Naive thymus-derived CD4-positive, alpha-beta T cell (primary cell): Measurements from ENCODE around the gene HAUS3. TPM values are rescaled to one million over a fixed set of nuclear protein-coding genes. Genes with fewer than 3 reads are reported as not detected.

Source experiments
- ATAC-seq: fragments of 150-1000 bp; cut with Tn5 transposase; 2 replicates; pipeline ENCODE4 v1.10.0; 2021; ENCODE audit warnings: mild to moderate bottlenecking, moderate library complexity
- CTCF ChIA-PET: fragments of 350-600 bp; sonication (Branson Sonifier 250); formaldehyde crosslinking; loops from one replicate; lab custom pipeline; 2021; ENCODE audit warnings: antibody characterized with exemption; lab: Charles Lee
- POLR2A ChIA-PET: fragments of 350-600 bp; sonication (Branson Sonifier 250); formaldehyde crosslinking; loops from one replicate; lab custom pipeline; 2021; ENCODE audit warnings: antibody characterized with exemption, inconsistent platforms; lab: Charles Lee
- DNase-seq, 9 donors: peaks; one replicate each; pipeline versions ENCODE4 v3.0.0 to v3.0.0-alpha.2; 2020 to 2022; ENCODE audit warnings: mixed read lengths in 1 of 9
- H3K27ac ChIP-seq: one replicate; pipeline ENCODE4 v1.7.0; 2013; ENCODE audit warnings: mild to moderate bottlenecking, low read depth, low read length, moderate library complexity
- H3K27me3 ChIP-seq, 2 donors: one replicate each; pipeline ENCODE4 v1.7.0; 2013; ENCODE audit warnings: low read length in 2 of 2, mild to moderate bottlenecking in 2 of 2, moderate library complexity in 2 of 2; ENCODE audit not compliant: control insufficient read depth in 2 of 2, insufficient read depth in 2 of 2
- H3K36me3 ChIP-seq, 3 experiments: 1 replicate in 2 of 3; 2 replicates in 1 of 3; pipeline ENCODE4 v1.7.0; 2013; ENCODE audit warnings: low read length in 3 of 3, mild to moderate bottlenecking in 3 of 3, moderate library complexity in 1 of 3; ENCODE audit not compliant: insufficient read depth in 3 of 3, control insufficient read depth in 2 of 3
- H3K4me1 ChIP-seq, 2 donors: one replicate each; pipeline ENCODE4 v1.7.0; 2013; ENCODE audit warnings: low read length in 2 of 2, mild to moderate bottlenecking in 2 of 2, moderate library complexity in 1 of 2; ENCODE audit not compliant: control insufficient read depth in 2 of 2, insufficient read depth in 2 of 2
- H3K4me3 ChIP-seq: 2 replicates; pipeline ENCODE4 v1.7.0; 2013; ENCODE audit warnings: mild to moderate bottlenecking, low read length
- H3K9me3 ChIP-seq, 3 experiments: 1 replicate in 2 of 3; 2 replicates in 1 of 3; pipeline ENCODE4 v1.7.0; 2013; ENCODE audit warnings: low read length in 3 of 3; ENCODE audit not compliant: control insufficient read depth in 2 of 3
- H3K27ac Mint-ChIP-seq, 9 donors: one replicate each; pipeline ENCODE4 v1.8.0; 2020 to 2022; ENCODE audit warnings: mixed read lengths in 9 of 9, mild to moderate bottlenecking in 8 of 9, moderate library complexity in 5 of 9, inconsistent platforms in 2 of 9
- H3K27me3 Mint-ChIP-seq, 5 donors: one replicate each; pipeline ENCODE4 v1.8.0; 2021 to 2022; ENCODE audit warnings: mixed read lengths in 5 of 5, mild to moderate bottlenecking in 1 of 5
- H3K36me3 Mint-ChIP-seq, 5 donors: one replicate each; pipeline ENCODE4 v1.8.0; 2020 to 2022; ENCODE audit warnings: mixed read lengths in 5 of 5, mild to moderate bottlenecking in 3 of 5, inconsistent platforms in 1 of 5
- H3K4me1 Mint-ChIP-seq, 7 donors: one replicate each; pipeline ENCODE4 v1.8.0; 2020 to 2022; ENCODE audit warnings: mixed read lengths in 7 of 7, mild to moderate bottlenecking in 3 of 7, inconsistent platforms in 1 of 7
- H3K4me3 Mint-ChIP-seq, 10 donors: one replicate each; pipeline ENCODE4 v1.8.0; 2020 to 2022; ENCODE audit warnings: mild to moderate bottlenecking in 10 of 10, mixed read lengths in 10 of 10, moderate library complexity in 6 of 10, inconsistent platforms in 2 of 10
- H3K9me3 Mint-ChIP-seq, 11 donors: one replicate each; pipeline ENCODE4 v1.8.0; 2020 to 2022; ENCODE audit warnings: mixed read lengths in 11 of 11, mild to moderate bottlenecking in 4 of 11, inconsistent platforms in 1 of 11, moderate library complexity in 1 of 11
- intact Hi-C, 2 donors: fragments of 100-400 bp; cut with micrococcal nuclease; formaldehyde crosslinking; loops; one replicate each; pipeline ENCODE4 v1.15.1; 2023
- polyA plus RNA-seq, 2 donors: library from polyadenylated mRNA; unstranded; fragments of 300-500 nt; fragmentation: Illumina TruSeq; gene quantifications; one replicate each; pipeline ENCODE4 v1.2.3, GENCODE V29; 2021
- total RNA-seq, 6 experiments: library from RNA in 5 of 6; stranded (reverse) in 5 of 6; gene quantifications; 1 replicate in 5 of 6; 2 replicates in 1 of 6; pipeline ENCODE4 v1.2.3 and lab custom pipeline; 2021 to 2026

Gene HAUS3
- total and polyA plus RNA-seq, 7 experiments from 2014 or later: 18.5 to 88.2 (median 33.4) TPM

DNA sequence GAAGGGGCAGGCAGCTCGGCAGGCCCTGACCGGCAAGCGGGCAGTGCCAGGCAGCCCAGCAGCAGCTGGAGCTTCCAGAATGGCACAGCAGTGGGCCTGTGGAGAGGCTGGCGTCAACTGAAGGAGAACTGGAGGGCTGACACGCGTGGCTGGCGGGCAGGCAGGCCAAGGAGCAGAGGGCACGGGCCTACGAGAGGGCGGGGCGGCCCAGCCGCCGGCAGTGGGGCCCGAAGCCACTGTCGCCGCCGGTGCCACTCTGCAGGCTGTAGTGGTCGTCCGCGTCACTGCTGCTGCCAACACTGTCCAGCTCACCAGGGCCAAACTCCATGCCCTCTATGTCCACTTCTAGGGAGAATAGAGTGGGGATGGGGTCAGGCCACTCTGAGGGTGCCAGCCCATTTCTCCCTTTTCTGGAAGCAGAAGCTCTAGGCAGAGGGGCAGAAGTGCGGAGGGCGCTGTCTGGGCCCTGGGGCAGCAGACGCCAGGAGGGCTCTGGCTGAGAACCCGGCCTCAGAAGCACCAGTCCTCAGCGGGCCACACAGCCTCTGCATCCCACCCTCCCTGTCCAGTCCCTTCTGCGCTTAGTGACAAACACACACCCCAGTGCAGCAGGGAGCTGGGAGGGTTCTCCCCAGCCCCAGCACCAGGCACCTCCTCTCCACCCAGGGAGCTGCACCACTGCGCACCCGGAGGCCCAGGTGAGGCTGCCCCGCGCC is 8.6 kb upstream of the HAUS3 start:
- Histone ChIP-seq H3K4me1 (no peaks in the 10 kb centered on the region), H3K27ac (no peak overlapping the region), H3K4me3 (no peak overlapping the region), H3K9me3 (no peaks in the 10 kb centered on the region), H3K27me3 (no peaks in the 10 kb centered on the region), H3K36me3 (peaks cover 6 to 73% (median 6%) of the 10 kb centered on the region in 3 experiments)
- no peak for ATAC-seq
- Mint-ChIP-seq H3K27me3 (no peaks in the 10 kb centered on the region), H3K27ac (no peak overlapping the region), H3K36me3 (peaks cover 0 to 9% (median 0%) of the 10 kb centered on the region in 5 donors), H3K4me1 (peaks cover under 1 to 5% (median under 1%) of the 10 kb centered on the region in 7 donors), H3K4me3 (no peak overlapping the region), H3K9me3 (no peaks in the 10 kb centered on the region)
- intact Hi-C loops: no loop called here
- CTCF ChIA-PET: interaction anchor here (0.6 kb wide), 1 partner anchor 159 kb away, joined by 3 read pairs; no protein-coding TSS in a partner anchor
- DNase-seq: peak in 1 of 9 donors; percentile 20
- POLR2A ChIA-PET: interaction anchor here (1.5 kb wide), 1 partner anchor 12 kb away, joined by 6 read pairs; the partner anchor contains the start of gene MXD4

DNA sequence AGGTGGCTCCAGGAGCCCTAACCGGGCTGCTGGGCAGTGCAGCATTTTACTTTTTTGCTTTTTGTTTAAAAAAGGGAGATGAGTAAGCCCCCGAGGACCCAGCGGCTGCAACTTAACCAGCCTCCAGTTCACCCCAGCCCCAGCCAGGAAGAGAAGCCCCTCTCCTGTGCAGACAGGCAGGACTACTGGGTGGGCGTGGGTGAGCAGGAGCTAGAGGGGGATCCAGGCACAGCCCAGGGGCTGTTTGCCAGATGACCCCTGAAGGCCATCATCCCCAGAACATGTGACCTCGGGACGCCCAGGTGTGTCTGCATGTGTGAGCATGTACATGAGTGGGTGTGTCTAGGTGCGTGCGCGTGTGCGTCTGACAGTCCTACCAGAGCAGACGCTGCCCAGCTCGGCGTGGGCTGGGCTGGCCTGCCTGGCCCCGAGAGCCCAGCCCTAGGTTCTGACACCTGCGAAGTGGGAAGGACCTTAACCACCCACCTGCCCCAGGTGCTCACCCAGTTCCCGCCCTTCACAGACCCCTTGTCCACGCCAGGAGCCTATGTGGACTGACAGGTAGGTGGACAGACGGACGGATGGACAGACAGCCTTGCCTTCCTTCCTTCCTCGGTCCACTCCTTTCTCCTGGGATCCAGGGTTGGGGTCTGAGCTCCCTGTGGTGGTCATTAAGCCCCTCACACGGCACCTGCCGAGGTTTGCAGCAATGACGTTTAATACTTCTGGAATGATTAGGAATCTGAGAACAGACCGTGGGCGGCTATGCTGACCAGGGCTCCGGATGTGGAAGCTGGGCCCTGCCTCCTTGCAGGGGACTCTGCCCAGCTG is 7.8 kb upstream of the HAUS3 start:
- H3K4me3 ChIP-seq: no peak overlapping the region
- ChIA-PET POLR2A (interaction anchor here (1.5 kb wide), 1 partner anchor 13 kb away, joined by 6 read pairs; the partner anchor contains the start of gene MXD4), CTCF (interaction anchor here (0.6 to 2.0 kb wide), 2 partner anchors 30 to 159 kb away, joined by 3 to 4 read pairs; no protein-coding TSS in a partner anchor)
- Mint-ChIP-seq H3K4me3 (no peak overlapping the region), H3K36me3 (peaks cover 0 to 9% (median 0%) of the 10 kb centered on the region in 5 donors), H3K27me3 (no peaks in the 10 kb centered on the region), H3K4me1 (peaks cover 8 to 13% (median 9%) of the 10 kb centered on the region in 7 donors), H3K9me3 (no peaks in the 10 kb centered on the region), H3K27ac (peak overlapping the region in 1 of 9 donors; percentile 32)
- H3K36me3 ChIP-seq: peaks cover 1 to 68% (median 6%) of the 10 kb centered on the region in 3 experiments
- ATAC-seq (no peak), DNase-seq (no peak)
- no peaks in the 10 kb centered on the region for H3K4me1 ChIP-seq
- no peaks in the 10 kb centered on the region for H3K9me3 ChIP-seq
- no peak overlapping the region for H3K27ac ChIP-seq
- intact Hi-C loops: no loop called here
- H3K27me3 ChIP-seq: no peaks in the 10 kb centered on the region

DNA sequence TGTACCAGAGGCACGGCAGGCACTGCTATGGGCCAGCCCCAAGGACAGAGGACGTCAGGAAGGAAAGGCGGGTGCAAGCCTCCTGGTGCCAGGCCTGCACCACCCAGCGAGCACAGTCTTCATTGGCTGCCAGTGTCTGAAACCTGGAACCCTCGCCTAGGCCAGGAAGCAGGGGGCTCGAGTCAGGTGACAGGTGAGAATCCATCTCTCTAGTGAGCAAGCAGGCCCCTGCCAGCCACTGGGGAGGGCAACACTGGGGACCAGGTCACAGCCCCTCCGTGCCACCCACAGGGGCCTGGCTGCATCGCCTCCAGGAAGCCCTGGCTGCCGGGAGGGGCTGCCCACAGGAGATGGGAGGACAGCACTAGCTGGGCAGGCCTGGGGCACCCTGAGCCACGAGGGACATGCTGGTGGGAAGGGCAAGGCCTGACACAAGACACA is 6.9 kb upstream of the HAUS3 start:
- DNase-seq (peak in 1 of 9 donors; percentile 18), ATAC-seq (no peak)
- Mint-ChIP-seq H3K4me1 (peaks cover 10 to 16% (median 15%) of the 10 kb centered on the region in 7 donors), H3K9me3 (no peaks in the 10 kb centered on the region), H3K4me3 (no peak overlapping the region), H3K27me3 (peaks cover 0 to 1% (median 0%) of the 10 kb centered on the region in 5 donors), H3K36me3 (peaks cover 0 to under 1% (median 0%) of the 10 kb centered on the region in 5 donors), H3K27ac (peak overlapping the region in 1 of 9 donors; percentile 74)
- ChIA-PET POLR2A (no interaction called here), CTCF (interaction anchor here (2.0 kb wide), 1 partner anchor 29 kb away, joined by 4 read pairs; no protein-coding TSS in a partner anchor)
- Histone ChIP-seq H3K4me3 (no peak overlapping the region), H3K4me1 (no peaks in the 10 kb centered on the region), H3K27ac (no peak overlapping the region), H3K9me3 (no peaks in the 10 kb centered on the region), H3K36me3 (peaks cover 0 to 60% (median 0%) of the 10 kb centered on the region in 3 experiments), H3K27me3 (no peaks in the 10 kb centered on the region)
- intact Hi-C loops: no loop called here

DNA sequence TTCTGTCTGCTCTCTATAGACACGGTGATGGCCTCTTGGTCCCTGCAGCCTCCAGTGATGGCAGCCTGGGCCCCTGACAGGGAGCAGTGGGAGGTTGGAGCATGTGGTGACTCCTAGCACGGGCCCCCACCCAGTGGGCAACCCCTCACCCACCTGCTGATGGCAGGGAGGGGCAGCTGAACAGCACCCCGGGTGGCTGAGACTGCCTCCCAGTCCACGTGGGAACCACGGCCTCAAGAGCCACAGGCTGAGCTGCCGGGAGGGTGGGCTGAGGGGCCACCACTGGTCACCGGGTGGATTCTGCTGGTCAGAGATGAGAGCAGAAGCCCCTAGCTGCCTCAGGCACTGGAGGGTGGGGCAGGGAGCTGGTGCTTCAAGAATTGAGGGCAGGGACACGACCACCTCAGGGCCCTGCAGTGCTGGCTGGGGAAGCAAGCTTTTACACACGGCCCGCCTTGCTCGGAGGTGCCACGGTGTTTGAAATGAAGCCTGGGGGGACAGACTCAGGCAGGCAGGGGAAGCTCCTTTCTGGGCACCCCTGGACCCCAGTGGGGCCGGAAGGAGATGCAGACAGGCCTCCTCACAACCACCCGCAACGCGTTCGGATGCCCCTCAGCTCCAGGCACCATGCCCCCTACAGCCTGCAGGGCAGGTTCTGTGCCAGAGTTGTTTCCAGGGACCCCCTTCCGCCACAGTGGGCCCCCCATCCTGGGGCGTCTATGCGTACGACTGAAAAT is 6.3 kb upstream of the HAUS3 start:
- CTCF ChIA-PET: interaction anchor here (0.6 to 2.0 kb wide), 2 partner anchors 9 to 28 kb away, joined by 3 to 4 read pairs; no protein-coding TSS in a partner anchor
- peaks cover 0 to 54% (median 0%) of the 10 kb centered on the region in 3 experiments for H3K36me3 ChIP-seq
- no peaks in the 10 kb centered on the region for H3K27me3 ChIP-seq
- no peaks in the 10 kb centered on the region for H3K36me3 Mint-ChIP-seq
- H3K9me3 Mint-ChIP-seq: no peaks in the 10 kb centered on the region
- no peak overlapping the region for H3K4me3 ChIP-seq
- no peak overlapping the region for H3K27ac Mint-ChIP-seq
- peaks cover 16 to 22% (median 20%) of the 10 kb centered on the region in 7 donors for H3K4me1 Mint-ChIP-seq
- peaks cover 0 to 6% (median 0%) of the 10 kb centered on the region in 5 donors for H3K27me3 Mint-ChIP-seq
- H3K9me3 ChIP-seq: no peaks in the 10 kb centered on the region
- no peak overlapping the region for H3K4me3 Mint-ChIP-seq
- ATAC-seq (peak; percentile 8), DNase-seq (peak in 1 of 9 donors; percentile 17)
- H3K4me1 ChIP-seq: no peaks in the 10 kb centered on the region
- POLR2A ChIA-PET: interaction anchor here (0.8 kb wide), 1 partner anchor 16 kb away, joined by 3 read pairs; no protein-coding TSS in a partner anchor
- intact Hi-C loops: no loop called here
- no peak overlapping the region for H3K27ac ChIP-seq

DNA sequence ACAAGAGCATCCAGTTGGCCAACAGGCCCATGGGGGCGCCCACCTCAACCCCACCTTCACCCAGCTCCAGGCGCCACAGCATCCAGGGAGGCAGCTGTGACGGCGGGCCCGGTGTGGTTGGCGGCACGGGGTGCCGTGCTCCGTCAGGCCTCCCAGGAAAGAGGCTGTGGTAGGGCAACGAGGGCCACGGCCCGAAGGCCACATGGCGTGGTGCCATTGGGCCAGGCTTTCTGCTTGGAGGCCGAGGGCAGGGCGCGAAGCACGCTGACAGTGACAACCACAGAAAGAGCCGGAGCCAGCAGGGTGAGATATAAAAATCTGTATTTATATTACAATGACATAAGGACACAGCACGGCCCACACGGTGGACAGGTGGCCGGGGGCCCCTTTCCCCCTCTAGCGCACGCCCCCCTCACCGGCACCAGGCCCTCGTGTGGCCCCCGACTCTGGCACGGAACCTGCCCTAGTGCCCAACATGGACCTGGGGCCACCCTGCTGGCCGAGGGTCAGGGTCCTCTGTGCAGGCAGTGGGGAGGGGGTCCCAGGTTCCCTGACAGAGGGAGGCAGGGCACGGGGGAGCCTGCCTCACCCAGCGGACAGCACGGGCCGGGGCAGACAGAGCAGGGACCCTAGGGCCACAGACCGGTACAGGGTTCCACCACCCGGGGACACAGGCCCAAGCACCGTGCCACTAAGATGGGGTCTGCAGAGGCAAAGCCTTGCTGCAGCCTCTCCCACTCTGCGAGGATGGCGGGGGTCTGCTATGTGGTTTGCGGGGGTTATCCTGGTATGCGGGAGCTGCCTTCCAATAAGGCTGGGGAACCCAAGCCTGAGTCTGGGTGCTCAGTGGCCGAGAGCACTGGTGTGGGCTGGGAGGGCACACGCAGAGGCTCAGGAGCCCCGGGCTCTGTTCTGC is 5.5 kb upstream of the HAUS3 start:
- no peak overlapping the region for H3K4me3 ChIP-seq
- H3K36me3 ChIP-seq: peaks cover 0 to 48% (median 0%) of the 10 kb centered on the region in 3 experiments
- DNase-seq (peak in 1 of 9 donors; percentile 20), ATAC-seq (no peak)
- peaks cover 0 to 6% (median 0%) of the 10 kb centered on the region in 5 donors for H3K27me3 Mint-ChIP-seq
- POLR2A ChIA-PET: interaction anchor here (0.8 kb wide), 1 partner anchor 15 kb away, joined by 3 read pairs; no protein-coding TSS in a partner anchor
- H3K9me3 Mint-ChIP-seq: no peaks in the 10 kb centered on the region
- no peak overlapping the region for H3K27ac ChIP-seq
- H3K4me1 ChIP-seq: no peaks in the 10 kb centered on the region
- H3K27ac Mint-ChIP-seq: no peak overlapping the region
- H3K4me1 Mint-ChIP-seq: peaks cover 18 to 24% (median 20%) of the 10 kb centered on the region in 7 donors
- no peaks in the 10 kb centered on the region for H3K9me3 ChIP-seq
- no peaks in the 10 kb centered on the region for H3K36me3 Mint-ChIP-seq
- H3K27me3 ChIP-seq: no peaks in the 10 kb centered on the region
- intact Hi-C loops: no loop called here
- no peak overlapping the region for H3K4me3 Mint-ChIP-seq
- CTCF ChIA-PET: interaction anchor here (2.0 kb wide), 1 partner anchor 27 kb away, joined by 4 read pairs; no protein-coding TSS in a partner anchor
